Measurements from ENCODE around the gene NAV3.

NAV3 gene

DNA sequence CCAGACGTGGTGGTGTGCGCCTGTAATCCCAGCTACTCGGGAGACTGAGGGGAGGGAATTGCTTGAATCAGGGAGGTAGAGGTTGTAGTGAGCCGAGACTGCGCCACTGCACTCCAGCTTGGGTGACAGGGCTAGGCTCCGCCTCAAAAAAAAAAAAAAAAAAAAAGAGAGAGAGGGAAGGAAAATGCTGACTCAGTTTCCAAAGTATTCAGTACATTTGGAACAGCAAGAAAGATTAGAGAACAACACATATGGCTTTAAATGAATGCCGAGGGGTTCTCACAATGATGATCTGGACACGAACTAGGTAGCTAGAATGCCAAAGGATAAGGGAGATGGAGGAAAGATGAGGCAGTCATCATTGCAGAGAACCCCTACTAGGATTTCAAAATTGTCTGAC, 97.4 kb downstream of the NAV3 start:
- DNase-seq (ENCODE audit: low read depth): no peak

DNA sequence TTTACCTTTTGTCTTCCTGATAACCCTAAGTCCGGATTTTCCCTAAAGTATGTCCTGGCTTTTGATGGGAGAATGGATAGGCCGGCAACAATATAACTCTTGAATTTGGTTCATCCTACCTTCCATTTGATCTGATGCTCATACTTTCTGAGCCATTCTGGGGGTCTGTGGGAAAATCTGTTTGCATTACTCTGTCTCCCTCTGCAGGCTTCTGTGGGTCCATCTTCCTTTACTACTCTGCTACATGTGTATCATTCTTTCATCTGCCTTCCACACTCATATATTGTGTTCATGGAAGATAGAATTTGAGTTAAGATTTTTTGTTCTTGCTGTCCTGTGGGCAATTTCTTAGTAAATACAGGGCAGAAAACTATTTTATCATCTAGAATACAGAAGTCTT, 101.5 kb downstream of the NAV3 start:
- no peak for DNase-seq (ENCODE audit: low read depth)

- DNase-seq (ENCODE audit: low read depth): no peak
Observed at GRCh38 chr12:77938301-77938700, 107.6 kb downstream of the NAV3 start.

- DNase-seq (ENCODE audit: low read depth): no peak
Observed at GRCh38 chr12:77940011-77940423, 109.3 kb downstream of the NAV3 start.

DNA sequence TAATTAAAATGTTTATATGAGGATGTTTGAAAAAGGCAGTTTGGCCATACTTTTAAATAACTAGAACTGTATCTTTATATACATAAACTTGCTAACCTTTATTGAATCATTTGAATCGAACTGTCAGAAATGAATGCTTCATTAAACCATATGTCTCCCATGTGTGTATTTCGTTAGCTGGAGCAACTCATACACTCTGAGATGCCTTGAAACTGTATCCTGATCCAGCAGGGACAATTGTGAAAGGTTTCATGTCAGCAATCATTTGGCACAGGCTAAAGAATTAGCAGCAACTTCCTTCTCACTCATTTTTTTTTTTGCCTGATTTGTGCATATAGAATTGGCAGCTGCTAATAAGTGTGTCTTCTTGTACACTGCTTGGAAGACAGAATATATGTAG, 109.9 kb downstream of the NAV3 start:
- no peak for DNase-seq (ENCODE audit: low read depth)

DNA sequence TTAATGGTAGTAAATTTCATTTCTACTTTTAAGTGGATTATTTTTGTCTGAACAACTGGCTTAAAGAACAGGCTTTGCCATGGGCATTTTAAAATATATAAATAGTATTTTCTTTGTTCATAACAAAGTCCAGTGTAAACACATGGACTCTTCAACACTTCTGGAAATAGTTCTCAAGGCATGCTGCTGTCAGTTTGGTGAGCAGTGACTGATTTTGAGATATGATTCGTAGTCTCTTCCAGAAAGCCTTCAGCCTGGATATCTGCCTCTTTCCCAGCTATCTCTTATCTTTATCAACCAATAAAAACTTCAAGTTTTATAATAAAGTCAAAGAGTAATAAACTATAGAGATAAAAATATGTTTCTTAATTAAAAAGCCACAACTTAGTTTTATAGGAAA, 110.7 kb downstream of the NAV3 start:
- no peak for DNase-seq (ENCODE audit: low read depth)

- no peak for DNase-seq (ENCODE audit: low read depth)
Observed at GRCh38 chr12:77943466-77943865, 112.8 kb downstream of the NAV3 start.

DNA sequence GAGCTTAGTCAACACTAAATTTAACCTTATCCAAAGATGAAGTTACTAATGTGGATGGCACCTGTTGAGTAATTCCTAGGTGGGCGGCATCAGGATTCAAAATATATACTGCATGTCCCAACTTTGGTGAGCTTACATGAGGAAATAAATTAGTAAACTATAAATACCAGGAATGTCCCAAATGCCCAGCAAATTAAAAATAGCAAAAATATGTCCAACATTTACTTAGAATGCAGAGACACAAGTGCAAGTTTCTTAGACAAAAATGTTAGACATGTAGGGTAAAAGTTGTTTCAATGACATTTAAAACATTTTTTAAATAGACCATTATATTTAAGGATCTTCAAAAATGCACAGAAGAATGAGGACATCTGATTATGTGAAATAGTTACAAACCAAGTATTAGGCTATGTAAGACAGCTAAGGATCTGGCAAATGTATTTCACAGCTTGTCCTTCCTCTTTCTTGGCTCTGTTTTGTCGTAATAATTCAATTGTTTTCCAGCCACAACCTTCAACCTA, 115.9 kb downstream of the NAV3 start:
- no peak for DNase-seq (ENCODE audit: low read depth)

- no peak for DNase-seq (ENCODE audit: low read depth)
Observed at GRCh38 chr12:77947330-77947729, 116.6 kb downstream of the NAV3 start.

GRCh38 chr12:77947746-77948145, 117.1 kb downstream of the NAV3 start:
- no peak for DNase-seq (ENCODE audit: low read depth)

GRCh38 chr12:77949943-77950342, 119.2 kb downstream of the NAV3 start:
- no peak for DNase-seq (ENCODE audit: low read depth)

GRCh38 chr12:77953528-77954205, 123.0 kb downstream of the NAV3 start:
- no peak for DNase-seq (ENCODE audit: low read depth)

DNA sequence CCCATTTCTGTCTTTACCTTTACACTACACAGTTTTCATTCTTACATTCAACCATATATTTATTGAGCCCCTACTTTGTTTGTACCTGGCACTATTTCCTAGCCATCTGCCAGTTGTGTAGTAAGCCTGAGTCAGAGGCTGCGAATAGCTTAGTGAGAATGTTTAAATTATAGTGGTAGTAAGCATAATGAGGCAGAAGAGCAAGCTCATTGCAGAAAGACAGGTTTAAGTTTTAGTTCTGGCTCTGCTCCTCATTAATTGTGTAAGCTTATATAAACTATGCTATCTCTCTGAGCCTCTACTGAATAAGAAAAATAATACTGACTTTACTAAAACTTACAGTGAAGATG, 123.5 kb downstream of the NAV3 start:
- no peak for DNase-seq (ENCODE audit: low read depth)

DNA sequence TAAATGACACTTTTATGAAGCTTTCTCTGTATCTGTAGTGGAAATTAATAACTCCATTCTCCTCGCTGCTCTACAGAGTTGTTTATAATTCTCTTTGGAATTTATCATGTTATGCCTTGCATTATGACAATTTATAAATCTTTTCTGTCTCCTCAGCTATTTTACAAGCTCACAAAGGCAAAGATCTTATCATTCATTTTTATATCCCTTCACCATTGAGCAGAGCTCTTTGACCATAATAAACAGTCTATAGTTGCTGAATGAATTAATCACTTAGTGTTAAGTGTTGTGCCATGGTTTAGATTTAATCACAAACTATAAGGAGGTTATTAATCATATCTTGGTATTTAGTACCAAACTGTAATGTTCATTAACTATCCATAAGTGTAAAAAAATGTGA, 126.4 kb downstream of the NAV3 start:
- DNase-seq (ENCODE audit: low read depth): no peak

- no peak for DNase-seq (ENCODE audit: low read depth)
Observed at GRCh38 chr12:77963576-77964178, 133.0 kb downstream of the NAV3 start.

- DNase-seq (ENCODE audit: low read depth): no peak
Observed at GRCh38 chr12:77965790-77966189, 135.1 kb downstream of the NAV3 start.

DNA sequence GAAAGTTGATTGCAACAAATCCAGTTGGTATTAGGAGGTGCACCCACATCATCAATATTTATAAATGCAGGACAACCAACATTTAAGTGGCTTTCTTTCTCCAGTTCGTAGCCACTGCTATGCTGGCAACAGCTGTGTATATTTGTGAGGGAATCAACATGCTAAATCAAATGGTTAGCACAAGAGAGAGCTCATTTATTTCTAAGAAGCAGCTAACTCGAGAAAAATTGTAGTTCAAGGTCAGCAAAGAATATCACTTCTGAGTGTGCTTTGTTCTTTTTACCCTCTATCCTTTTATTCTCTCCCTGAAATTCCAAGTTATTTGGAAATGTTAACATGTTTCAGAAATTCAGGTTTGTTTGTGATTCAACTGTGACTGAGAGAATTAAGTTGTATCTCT, 137.3 kb downstream of the NAV3 start:
- no peak for DNase-seq (ENCODE audit: low read depth)

- DNase-seq (ENCODE audit: low read depth): no peak
Observed at GRCh38 chr12:77968571-77968970, 137.9 kb downstream of the NAV3 start.

DNA sequence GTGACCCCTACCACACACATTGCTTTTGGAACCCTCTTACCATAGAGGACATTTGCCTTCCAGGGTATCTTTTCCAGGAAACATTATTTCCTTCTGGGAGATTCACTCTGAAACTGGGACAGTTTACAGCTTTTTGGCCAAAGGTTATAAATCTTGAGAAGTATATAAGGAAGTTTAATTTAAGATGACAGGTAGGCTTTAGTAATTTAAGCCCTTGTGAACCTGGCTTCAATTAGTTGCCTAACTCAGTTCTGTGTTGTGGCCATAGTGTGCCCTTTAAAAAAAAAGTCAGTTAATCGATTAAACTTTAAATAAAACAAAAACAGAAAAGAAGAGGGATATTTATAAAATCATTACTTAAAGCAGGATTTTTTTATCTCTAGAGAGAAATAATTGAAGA, 142.9 kb downstream of the NAV3 start:
- no peak for DNase-seq (ENCODE audit: low read depth)

DNA sequence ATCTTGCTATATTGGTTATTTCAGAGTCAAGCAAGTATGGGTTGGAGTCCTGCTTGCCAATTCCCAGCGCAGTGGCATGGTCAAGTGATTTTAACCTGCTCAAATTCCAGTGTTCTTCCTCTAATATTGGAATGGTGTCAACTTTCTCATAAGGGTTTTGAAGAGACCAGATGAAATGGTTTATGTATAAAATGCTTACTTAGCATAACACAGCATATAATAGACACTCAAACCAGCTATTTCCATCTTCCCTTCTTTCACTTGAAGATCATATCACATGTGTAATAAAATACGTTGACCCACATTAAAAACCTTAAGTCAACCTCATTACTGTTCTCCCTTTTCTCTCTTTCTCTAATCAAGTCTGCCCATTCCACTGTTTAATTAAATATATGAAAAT, 144.0 kb downstream of the NAV3 start:
- DNase-seq (ENCODE audit: low read depth): no peak

- no peak for DNase-seq (ENCODE audit: low read depth)
Observed at GRCh38 chr12:77979597-77980250, 149.0 kb downstream of the NAV3 start.

GRCh38 chr12:77980782-77981181, 150.1 kb downstream of the NAV3 start:
- DNase-seq (ENCODE audit: low read depth): no peak

GRCh38 chr12:77983859-77984258, 153.2 kb downstream of the NAV3 start:
- DNase-seq (ENCODE audit: low read depth): no peak
